NCI-H774 (cell line): ENCODE measurements around the gene SEMA6D.

ENCODE experiments used
- DNase-seq: peaks from one replicate; lab custom pipeline; 2025; lab: John Stamatoyannopoulos, UW

Gene SEMA6D

GRCh38 chr15:47787875-47788274 is 70.6 kb downstream of the SEMA6D start:
- DNase-seq: no peak

- DNase-seq: no peak
Measured at GRCh38 chr15:47788685-47789084, 71.4 kb downstream of the SEMA6D start.

DNA sequence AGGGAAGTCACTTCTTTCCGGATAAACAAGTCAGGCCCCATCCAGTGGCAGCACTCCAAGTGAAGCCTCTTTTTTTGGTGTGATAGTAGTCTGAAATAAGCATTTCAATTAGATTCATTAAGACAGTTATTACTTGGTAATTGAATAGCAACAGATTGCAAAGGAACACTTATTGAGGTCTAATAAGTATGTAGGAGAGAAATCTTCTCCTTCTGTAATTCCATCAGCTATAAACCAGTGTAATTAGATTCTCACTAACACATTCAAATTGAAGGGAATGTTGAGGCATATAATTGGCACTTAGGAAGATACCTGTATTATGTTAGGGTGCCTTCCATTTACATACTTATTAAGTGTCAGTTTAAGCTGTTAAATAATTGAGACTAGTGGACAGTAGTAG is 73.9 kb downstream of the SEMA6D start:
- DNase-seq: no peak

DNA sequence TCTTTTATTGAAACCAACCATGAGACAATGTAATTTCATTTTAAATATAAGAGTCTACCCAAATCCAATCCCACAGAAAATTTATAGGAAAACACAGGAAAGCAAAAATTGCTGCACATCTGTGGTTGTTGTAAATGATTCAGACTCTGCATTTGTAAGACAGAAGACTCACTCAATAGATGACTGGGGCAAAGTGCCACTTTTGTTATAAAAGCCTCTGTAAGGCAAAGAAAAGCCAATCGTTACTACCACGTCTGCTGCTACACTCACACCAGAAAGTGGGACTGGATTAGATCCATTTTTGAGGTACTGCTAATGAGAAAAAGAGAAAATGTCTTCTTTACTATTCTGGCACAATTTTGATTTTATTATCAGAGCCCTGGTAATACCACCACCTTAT is 74.9 kb downstream of the SEMA6D start:
- no peak for DNase-seq

DNA sequence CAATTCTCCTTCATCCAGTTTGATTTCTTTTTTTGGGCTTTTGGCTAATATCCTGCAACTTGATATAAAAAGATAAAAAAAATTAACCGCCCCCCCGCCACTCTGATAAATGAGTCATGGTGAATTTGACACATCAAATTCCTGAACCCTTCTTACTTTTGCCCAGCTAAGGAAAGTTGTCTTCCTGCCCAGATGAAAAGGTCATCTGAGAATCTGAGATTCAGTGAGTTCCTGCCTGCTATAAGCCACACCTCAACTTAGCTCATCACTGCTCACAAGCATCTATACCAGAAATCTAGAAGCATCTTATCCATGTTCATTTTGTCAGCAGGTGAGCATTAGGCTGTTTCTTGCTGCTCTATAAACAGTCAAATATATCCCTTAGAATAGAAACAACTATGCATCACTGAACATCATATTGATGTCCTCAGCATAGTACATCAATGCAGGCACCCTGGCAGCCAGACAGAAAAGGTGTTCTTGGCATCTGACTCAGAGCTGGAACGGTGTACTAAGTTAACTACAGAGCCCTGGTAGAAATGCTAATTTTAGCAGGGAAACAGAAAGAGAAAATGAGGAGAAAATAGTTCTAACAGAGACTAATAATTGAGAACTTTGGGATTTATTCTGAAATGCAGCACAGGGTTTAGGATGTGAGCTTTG is 77.1 kb downstream of the SEMA6D start:
- no peak for DNase-seq

- no peak for DNase-seq
Measured at GRCh38 chr15:47795864-47796263, 78.6 kb downstream of the SEMA6D start.

- no peak for DNase-seq
Measured at GRCh38 chr15:47796339-47796738, 79.0 kb downstream of the SEMA6D start.

- no peak for DNase-seq
Measured at GRCh38 chr15:47796830-47797229, 79.5 kb downstream of the SEMA6D start.

- no peak for DNase-seq
Measured at GRCh38 chr15:47801522-47801921, 84.2 kb downstream of the SEMA6D start.

DNA sequence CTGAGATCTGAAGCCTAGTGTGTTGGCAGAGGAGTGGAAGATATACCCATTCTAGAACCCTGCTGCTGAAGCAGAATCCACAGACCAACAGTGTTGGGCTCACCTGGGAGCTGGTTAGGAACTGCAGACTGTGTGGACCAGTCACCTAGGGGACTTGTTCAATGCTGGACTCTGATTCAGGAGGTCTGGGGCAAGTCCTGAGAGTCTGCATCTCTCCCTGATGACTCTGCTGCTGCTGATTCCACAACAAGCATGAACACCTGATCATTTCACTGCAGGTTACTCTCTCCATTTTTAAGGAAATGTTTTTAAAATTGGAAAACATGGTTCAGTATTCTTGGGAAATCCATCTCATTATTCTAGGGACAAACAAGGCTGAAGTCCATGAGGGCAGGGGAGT is 84.9 kb downstream of the SEMA6D start:
- DNase-seq: no peak

GRCh38 chr15:47803767-47804166 is 86.5 kb downstream of the SEMA6D start:
- no peak for DNase-seq

DNA sequence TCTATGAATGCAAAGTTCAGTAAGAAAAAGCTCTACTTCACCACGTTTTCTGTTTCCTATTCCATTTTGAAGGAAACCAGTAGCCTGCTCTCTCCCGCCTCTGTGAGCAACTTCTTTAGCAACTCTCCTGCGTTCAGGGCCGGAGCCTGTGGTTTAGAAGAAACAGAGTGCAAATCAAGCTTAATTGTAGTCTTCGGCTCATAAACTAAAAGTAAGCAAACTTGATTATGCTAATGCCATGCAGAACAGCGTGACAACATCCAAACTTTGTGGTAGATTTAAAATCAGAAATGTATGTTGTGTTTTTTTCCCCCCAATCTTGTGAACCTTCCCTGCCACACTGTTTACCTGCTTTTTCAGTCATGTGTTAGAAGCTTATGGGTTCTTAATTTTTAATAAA is 87.4 kb downstream of the SEMA6D start:
- DNase-seq: no peak

DNA sequence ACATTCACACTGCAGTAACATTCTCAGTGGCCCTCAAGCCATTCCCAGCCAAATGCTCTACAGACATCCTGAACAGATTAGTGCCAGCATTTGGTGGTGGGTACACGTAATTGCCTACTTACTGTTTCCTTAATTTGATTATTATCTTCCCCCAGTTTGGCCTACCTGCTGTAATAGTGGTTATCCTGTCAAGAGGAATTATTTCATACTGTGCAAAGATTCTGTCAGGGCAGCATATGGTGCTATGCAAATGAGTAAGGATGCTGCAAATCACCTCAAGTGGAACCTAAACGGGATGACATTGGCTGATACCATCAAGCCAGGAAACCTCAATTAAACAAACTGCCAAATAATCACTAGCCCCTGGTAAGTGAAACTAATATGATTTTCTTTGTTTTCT is 88.7 kb downstream of the SEMA6D start:
- no peak for DNase-seq

DNA sequence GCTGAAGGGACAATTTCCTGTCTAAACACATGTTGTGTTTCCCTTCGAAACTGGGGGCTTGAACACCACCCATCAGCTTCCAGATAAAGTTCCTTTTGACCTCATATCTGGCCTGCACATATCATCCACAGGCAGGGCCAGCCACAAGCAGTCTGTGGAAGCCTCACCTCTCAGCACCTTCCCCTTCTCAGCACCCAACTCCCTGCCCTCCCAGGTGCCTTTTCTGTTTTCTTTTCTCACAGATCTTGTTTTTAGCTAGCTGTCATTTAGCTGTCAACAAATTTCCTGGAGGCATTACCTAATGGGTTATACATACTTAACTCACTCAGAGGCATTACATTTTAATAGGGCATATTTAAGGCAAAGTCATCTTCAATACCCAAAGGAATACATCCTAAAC is 93.9 kb downstream of the SEMA6D start:
- no peak for DNase-seq

DNA sequence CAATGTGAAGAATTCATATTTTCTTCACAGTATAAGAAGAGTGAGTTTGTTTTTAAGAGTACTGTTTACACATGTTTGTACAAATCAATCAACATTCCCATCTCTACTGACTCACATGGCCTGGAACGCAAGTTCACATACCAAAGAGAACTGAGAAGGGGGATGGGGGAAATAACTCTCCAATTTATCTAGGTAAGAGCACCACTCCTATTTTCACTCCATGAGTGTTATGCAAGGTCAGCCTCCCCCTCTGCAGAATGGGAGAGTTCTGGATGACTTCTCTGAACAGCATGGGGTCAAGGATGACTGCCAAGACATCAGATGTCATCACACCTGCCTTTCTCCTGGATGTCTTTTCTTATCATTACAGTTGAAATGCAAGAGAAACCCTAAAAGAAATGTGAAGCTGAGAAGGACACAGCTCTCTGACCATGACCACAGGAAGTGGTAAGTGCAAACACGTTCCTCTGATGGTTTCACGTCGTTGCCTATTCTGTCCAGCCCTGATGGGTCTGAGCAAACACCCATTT is 95.2 kb downstream of the SEMA6D start:
- no peak for DNase-seq

- DNase-seq: no peak
Measured at GRCh38 chr15:47813748-47814384, 96.6 kb downstream of the SEMA6D start.

DNA sequence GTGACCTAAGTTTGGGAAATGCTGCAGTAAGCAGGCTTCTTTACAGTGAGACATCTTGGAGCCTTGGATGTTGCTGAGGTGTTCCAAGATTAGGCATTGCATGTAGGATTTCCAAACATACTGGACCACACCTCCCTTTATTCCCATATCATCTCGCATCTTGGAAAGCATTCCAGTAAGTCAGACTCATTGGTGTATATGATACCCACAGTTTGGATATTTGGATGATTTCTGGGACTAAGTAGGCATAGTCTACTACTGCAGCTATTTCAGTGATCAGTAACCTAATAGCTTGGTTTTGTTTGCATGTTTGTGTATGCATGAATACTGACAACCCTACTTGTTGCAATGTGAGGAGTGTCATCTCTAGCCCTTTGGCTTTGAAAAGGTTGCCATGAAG is 97.3 kb downstream of the SEMA6D start:
- DNase-seq: no peak

DNA sequence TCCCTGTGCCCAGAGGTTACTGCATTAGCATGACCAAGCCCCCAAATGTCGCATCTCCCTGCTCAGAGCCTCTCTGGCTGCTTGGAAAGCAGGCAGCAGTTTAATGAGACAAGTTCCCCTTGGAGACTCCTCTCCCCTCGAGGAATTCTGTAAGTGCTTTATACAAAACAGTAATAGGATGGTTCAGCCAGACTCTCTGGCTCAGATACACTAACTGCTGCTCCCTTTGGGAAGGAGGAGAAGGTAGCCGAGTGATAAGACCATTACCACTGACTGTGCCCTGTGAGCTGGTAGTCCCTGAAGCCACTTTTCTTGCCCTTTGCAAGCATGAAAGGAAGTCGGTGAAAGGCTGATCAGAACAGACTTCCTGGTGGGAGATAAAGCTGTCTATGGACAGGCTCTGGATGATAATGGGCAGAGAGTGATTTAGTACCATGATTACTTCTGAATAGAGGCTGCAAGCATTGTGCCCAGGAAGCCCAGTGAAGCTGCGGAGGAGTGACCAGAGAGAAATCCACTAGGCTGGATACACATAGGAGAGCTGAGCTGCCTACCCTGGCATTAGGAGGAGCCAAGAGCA is 100.8 kb downstream of the SEMA6D start:
- no peak for DNase-seq

DNA sequence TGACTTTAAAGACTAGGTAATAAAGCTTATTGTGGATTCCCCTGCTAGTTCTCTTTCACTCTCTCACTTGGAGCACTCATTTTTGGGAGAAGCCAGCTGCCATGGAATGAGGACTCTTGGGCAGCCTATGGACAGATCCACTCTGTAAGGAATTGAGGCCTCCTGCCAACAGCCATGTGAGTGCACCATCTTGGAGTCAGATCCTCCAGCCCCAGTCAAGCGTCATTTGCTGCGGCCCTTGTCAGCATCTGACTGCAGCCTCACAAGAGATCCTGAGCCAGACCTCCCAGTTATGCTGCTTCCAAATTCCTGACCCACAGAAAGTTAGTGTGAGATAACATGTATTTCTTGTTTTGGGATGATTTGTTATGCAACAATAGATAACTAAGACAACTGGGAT is 101.9 kb downstream of the SEMA6D start:
- DNase-seq: no peak

GRCh38 chr15:47820057-47820746 is 102.9 kb downstream of the SEMA6D start:
- no peak for DNase-seq

DNA sequence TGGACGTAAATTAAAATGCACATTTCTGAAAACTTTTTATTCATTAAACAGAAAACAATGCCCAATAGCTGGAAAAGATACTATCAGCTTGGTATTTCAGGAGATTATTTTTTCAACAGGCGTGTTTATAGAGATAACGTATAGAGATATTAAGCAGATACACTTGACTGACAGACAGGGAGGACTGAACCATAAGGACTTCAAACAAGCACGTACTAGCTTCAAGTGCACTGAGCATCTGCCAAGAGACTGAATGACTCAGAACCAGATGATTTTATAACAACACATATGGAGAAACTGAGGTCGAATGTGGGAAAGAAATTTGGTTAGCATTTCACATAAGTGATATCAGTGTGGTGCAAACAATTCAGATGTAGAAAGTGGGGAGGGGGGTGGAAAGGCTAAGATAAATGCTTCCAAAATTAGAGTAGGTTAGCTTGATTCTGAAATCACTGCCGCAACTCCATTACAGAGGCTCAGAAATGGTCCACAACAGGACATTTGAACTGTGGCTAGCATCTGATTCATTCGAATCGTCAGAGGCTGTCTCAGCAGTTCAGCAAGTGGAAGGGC is 103.5 kb downstream of the SEMA6D start:
- no peak for DNase-seq

DNA sequence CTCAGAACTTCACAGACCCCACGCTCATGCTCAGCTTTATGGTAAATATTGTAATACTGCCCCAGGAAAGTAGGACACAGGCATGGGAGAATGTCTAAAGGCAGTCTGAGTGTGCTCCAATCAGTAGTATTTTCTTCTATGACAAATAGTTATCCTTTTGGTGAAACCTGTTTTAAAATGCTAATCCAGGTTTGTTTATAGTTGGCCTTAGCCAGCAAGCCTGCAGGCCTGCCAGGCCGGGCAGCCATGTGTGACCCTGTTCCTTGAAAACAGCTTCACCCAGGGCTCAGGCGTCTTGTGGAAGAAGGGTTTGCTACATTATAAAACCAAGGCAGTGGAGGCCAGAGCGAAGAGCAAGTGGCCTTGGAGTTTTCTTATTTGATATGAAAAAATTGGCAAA is 104.7 kb downstream of the SEMA6D start:
- DNase-seq: no peak
